ENCODE results near the gene CRYGN.
A peak's percentile ranks its signal among the peaks of the same experiment; 100 is the strongest.

The CRYGN gene

GRCh38 chr7:151404216-151405011 lies 35.5 kb downstream of the CRYGN start:
- no peaks in the 10 kb centered on the region for H3K36me3 ChIP-seq (ENCODE audit: control insufficient read depth, insufficient read depth, low read length)
- no peak overlapping the region for H3K4me3 ChIP-seq (replicated peaks; ENCODE audit: low read depth, low read length)
- no peaks in the 10 kb centered on the region; the same call in 1 of the 2 replicates for H3K27me3 ChIP-seq (replicated peaks; ENCODE audit: control insufficient read depth, insufficient read depth, low read length)
- no peak for TF ChIP-seq CTCF (IDR thresholded peaks at IDR 0.05; ENCODE audit: insufficient read depth, low read length, poor library complexity, severe bottlenecking)
- no peak for DNase-seq (ENCODE audit: extremely low read depth, insufficient read length)

- no peak overlapping the region for H3K4me3 ChIP-seq (replicated peaks; ENCODE audit: low read depth, low read length)
- H3K36me3 ChIP-seq (ENCODE audit: control insufficient read depth, insufficient read depth, low read length): no peaks in the 10 kb centered on the region
- TF ChIP-seq CTCF (IDR thresholded peaks at IDR 0.05; ENCODE audit: insufficient read depth, low read length, poor library complexity, severe bottlenecking): no peak
- DNase-seq (ENCODE audit: extremely low read depth, insufficient read length): no peak
- H3K27me3 ChIP-seq (replicated peaks; ENCODE audit: control insufficient read depth, insufficient read depth, low read length): no peaks in the 10 kb centered on the region; the same call in 1 of the 2 replicates
These were observed 36.2 kb downstream of the CRYGN start for GRCh38 chr7:151403764-151404163.

- no peak for DNase-seq (ENCODE audit: extremely low read depth, insufficient read length)
- H3K36me3 ChIP-seq (ENCODE audit: control insufficient read depth, insufficient read depth, low read length): no peaks in the 10 kb centered on the region
- H3K4me3 ChIP-seq (replicated peaks; ENCODE audit: low read depth, low read length): no peak overlapping the region
- TF ChIP-seq CTCF (IDR thresholded peaks at IDR 0.05; ENCODE audit: insufficient read depth, low read length, poor library complexity, severe bottlenecking): no peak
- no peaks in the 10 kb centered on the region; the same call in 1 of the 2 replicates for H3K27me3 ChIP-seq (replicated peaks; ENCODE audit: control insufficient read depth, insufficient read depth, low read length)
These were observed 37.7 kb downstream of the CRYGN start for GRCh38 chr7:151402029-151402835.

DNA sequence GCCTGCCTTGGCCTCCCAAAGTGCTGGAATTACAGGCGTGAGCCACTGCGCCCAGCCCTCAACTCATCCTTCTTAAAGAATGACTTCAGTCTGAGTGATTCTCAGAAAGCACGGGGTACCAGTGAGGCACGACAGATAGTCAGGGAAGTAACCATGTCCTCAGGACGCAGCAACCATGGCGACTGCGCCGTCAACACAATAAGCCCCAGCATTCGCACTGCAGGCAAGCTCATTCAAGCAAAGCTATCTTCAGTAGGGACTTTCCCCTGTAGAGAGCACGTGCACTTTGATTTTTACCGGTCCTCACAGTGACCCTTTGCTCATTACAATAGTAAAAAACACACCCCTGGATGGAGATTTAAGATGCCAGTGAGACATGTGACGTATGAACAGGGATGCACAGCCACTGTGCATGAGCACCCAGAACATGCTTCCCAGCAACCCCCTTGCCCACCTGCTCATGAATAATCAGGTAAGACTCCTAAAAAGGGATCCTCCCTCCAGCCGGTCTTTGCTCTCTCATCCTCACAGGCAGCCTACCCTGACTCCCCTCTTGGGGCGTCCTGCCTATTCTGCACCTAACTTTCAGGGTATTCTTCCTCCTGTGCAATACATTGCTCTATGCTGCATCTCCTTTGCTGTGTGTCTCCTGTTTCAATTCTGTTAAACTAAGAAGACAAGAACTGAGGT lies 39.2 kb downstream of the CRYGN start:
- DNase-seq (ENCODE audit: extremely low read depth, insufficient read length): peak; percentile 63
- TF ChIP-seq CTCF (IDR thresholded peaks at IDR 0.05; ENCODE audit: insufficient read depth, low read length, poor library complexity, severe bottlenecking): no peak
- no peaks in the 10 kb centered on the region; the same call in 1 of the 2 replicates for H3K27me3 ChIP-seq (replicated peaks; ENCODE audit: control insufficient read depth, insufficient read depth, low read length)
- H3K36me3 ChIP-seq (ENCODE audit: control insufficient read depth, insufficient read depth, low read length): no peaks in the 10 kb centered on the region
- no peak overlapping the region for H3K4me3 ChIP-seq (replicated peaks; ENCODE audit: low read depth, low read length)

DNA sequence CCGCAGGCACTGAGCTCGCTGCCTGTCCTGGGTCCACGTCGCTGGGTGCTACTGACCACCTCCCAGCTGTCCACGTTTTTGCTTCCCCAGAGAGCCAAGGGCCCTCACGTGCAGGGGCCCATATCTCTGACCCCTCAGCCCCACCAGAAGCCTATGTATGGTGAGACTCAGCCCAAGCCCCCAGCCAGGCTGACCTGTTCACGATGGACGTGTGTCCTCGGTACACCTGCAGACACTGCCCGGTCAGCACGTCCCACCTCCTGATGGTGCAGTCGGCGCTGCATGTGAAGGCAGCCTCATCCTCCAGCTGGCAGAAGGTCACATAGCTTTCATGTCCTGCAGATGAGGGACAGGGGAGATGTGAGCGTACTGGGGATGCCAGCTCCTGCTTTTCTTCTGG lies 40.0 kb downstream of the CRYGN start:
- DNase-seq (ENCODE audit: extremely low read depth, insufficient read length): no peak
- no peak for TF ChIP-seq CTCF (IDR thresholded peaks at IDR 0.05; ENCODE audit: insufficient read depth, low read length, poor library complexity, severe bottlenecking)

More for the DNA sequence above, 40.0 kb downstream of the CRYGN start:
- no peaks in the 10 kb centered on the region for H3K36me3 ChIP-seq (ENCODE audit: control insufficient read depth, insufficient read depth, low read length)
- H3K27me3 ChIP-seq (replicated peaks; ENCODE audit: control insufficient read depth, insufficient read depth, low read length): no peaks in the 10 kb centered on the region; the same call in 1 of the 2 replicates
- H3K4me3 ChIP-seq (replicated peaks; ENCODE audit: low read depth, low read length): no peak overlapping the region

All from GM06990 (cell line).